Kidney (tissue), 14 donors: Measurements from ENCODE around the gene KCTD19. TPM values are rescaled to one million over a fixed set of nuclear protein-coding genes. Genes with fewer than 3 reads are reported as not detected.
A peak's percentile ranks its signal among the peaks of the same experiment; 100 is the strongest.

Experiments used
- DNase-seq, 5 donors: peaks; one replicate each; pipeline ENCODE4 v3.0.0-alpha.2; 2013 to 2020
- FAIRE-seq: peaks from 2 replicates; lab custom pipeline; 2012; peaks lifted over from hg19 to GRCh38; lab: Jason Lieb, UNC
- H3K27ac ChIP-seq, 2 donors: one replicate each; pipeline ENCODE4 v1.7.0; 2013; ENCODE audit warnings: low read depth in 2 of 2, low read length in 2 of 2, inconsistent platforms in 1 of 2
- H3K27me3 ChIP-seq: one replicate; pipeline ENCODE4 v1.7.1; 2013; ENCODE audit warnings: low read length, inconsistent platforms; ENCODE audit not compliant: control insufficient read depth, insufficient read depth
- H3K36me3 ChIP-seq, 3 donors: one replicate each; pipeline versions ENCODE4 v1.7.0 to v1.7.1; 2013; ENCODE audit warnings: low read length in 3 of 3, control low read depth in 1 of 3, inconsistent platforms in 1 of 3; ENCODE audit not compliant: insufficient read depth in 3 of 3, control insufficient read depth in 2 of 3
- H3K4me1 ChIP-seq, 3 donors: one replicate each; pipeline versions ENCODE4 v1.7.0 to v1.7.1; 2013; ENCODE audit warnings: low read length in 3 of 3, inconsistent platforms in 1 of 3, low read depth in 1 of 3; ENCODE audit not compliant: control insufficient read depth in 2 of 3, insufficient read depth in 2 of 3
- H3K4me3 ChIP-seq, 3 donors: one replicate each; pipeline versions ENCODE4 v1.7.0 to v1.8.1; 2013; ENCODE audit warnings: low read length in 3 of 3, control low read depth in 1 of 3, inconsistent platforms in 1 of 3
- H3K9ac ChIP-seq, 3 donors: one replicate each; pipeline versions ENCODE4 v1.7.0 to v1.7.1; 2013; ENCODE audit warnings: low read length in 3 of 3, control low read depth in 1 of 3, inconsistent platforms in 1 of 3
- H3K9me3 ChIP-seq, 3 donors: one replicate each; pipeline versions ENCODE4 v1.7.0 to v1.7.1; 2013; ENCODE audit warnings: low read length in 3 of 3, control low read depth in 1 of 3, inconsistent platforms in 1 of 3; ENCODE audit not compliant: control insufficient read depth in 2 of 3, insufficient read depth in 1 of 3
- intact Hi-C: fragments of 100-400 bp; cut with DNase I; formaldehyde crosslinking; loops from one replicate; pipeline ENCODE4 v1.11.1; 2022
- polyA plus RNA-seq: library from polyadenylated mRNA; stranded (reverse); fragments of 350-450 nt; fragmentation: Illumina TruSeq; extraction: RNeasy Lipid Tissue Mini Kit (QIAGEN cat#74804); gene quantifications from one replicate; pipeline ENCODE4 v1.2.3, GENCODE V29; 2014; ENCODE audit warnings: low read depth, low replicate concordance; ENCODE audit not compliant: insufficient read depth
- total RNA-seq: library from RNA; stranded (reverse); fragmentation: NEBNext Ultra II Directional; extraction: Animal tissue kit (Norgen Biotek cat#: 25700); gene quantifications from one replicate; pipeline ENCODE4 v1.2.1, GENCODE V29; 2021
- TF ChIP-seq, protein P1 (sequence below): IDR thresholded peaks from 3 replicates; pipeline ENCODE4 v1.5.1; 2012; ENCODE audit warnings: mild to moderate bottlenecking, moderate library complexity, borderline replicate concordance; ENCODE audit not compliant: insufficient read depth; ENCODE audit errors: extremely low read depth
- donor health status: control.
- donor health status: control.
- donor health status: control.
- donor health status: control.
- donor health status: control.
- donor health status: DM: yes; HTN: yes; CAD: no.
- donor health status: Normal renal cell carcinoma (clear cell type).

Gene KCTD19
- total and polyA plus RNA-seq, 2 donors from 2014 or later: 0.31 TPM; not detected in 1

DNA sequence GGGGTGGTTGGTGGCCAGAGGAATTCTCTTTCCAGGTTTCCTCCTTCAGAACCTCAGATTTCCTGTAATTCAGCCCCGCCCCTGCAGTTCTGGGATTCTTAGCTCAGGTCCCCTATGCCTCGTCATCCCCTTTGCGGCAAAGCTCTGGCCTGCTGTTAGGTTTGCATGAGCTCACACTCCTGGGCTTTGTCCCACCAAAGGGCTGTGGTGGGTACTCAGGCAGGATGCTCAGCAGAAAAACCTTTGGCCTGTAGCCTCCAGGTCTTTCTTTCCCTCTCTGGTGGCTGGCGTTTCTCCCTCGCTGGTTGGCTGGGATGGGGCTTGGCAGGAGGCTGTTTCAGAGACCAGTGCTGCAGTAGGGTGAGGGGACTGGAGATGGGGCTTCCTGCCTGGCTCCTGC is 56.8 kb downstream of the KCTD19 start:
- intact Hi-C loops: no loop called here
- peak in 1 of 5 donors; percentile 37 for DNase-seq
- Histone ChIP-seq H3K9me3 (no peaks in the 10 kb centered on the region), H3K27me3 (no peaks in the 10 kb centered on the region), H3K4me3 (no peak overlapping the region), H3K4me1 (no peaks in the 10 kb centered on the region), H3K9ac (no peak overlapping the region), H3K36me3 (no peaks in the 10 kb centered on the region), H3K27ac (no peak overlapping the region)
- TF ChIP-seq, protein P1, sequence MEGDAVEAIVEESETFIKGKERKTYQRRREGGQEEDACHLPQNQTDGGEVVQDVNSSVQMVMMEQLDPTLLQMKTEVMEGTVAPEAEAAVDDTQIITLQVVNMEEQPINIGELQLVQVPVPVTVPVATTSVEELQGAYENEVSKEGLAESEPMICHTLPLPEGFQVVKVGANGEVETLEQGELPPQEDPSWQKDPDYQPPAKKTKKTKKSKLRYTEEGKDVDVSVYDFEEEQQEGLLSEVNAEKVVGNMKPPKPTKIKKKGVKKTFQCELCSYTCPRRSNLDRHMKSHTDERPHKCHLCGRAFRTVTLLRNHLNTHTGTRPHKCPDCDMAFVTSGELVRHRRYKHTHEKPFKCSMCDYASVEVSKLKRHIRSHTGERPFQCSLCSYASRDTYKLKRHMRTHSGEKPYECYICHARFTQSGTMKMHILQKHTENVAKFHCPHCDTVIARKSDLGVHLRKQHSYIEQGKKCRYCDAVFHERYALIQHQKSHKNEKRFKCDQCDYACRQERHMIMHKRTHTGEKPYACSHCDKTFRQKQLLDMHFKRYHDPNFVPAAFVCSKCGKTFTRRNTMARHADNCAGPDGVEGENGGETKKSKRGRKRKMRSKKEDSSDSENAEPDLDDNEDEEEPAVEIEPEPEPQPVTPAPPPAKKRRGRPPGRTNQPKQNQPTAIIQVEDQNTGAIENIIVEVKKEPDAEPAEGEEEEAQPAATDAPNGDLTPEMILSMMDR: no peak
- FAIRE-seq: no peak

GRCh38 chr16:67268136-67268579 is 58.4 kb downstream of the KCTD19 start:
- Histone ChIP-seq H3K4me3 (no peak overlapping the region), H3K9me3 (no peaks in the 10 kb centered on the region), H3K27me3 (no peaks in the 10 kb centered on the region), H3K9ac (no peak overlapping the region), H3K36me3 (no peaks in the 10 kb centered on the region), H3K4me1 (no peaks in the 10 kb centered on the region), H3K27ac (no peak overlapping the region)
- intact Hi-C loops: no loop called here
- DNase-seq: peak in 1 of 5 donors; percentile 77
- TF ChIP-seq, protein P1: no peak
- FAIRE-seq: no peak

DNA sequence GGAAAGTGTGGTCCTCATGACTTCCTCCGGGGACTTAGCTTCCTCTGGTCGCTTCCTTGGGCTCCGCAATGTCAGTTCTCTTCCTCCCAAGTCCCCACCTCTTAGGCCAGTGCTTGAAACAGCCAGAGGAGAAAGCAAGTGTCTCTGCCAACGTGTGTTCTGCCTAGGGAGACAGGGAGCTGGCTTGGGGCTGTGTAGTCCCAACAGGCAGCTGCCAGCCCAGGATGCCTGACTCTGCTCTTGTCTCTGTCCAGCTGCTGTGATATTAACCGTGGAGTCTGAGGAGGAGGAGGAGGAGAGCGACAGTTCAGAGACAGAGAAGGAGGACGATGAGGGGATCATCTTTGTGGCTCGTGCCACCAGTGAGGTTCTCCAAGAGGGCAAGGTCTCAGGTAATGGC is 60.7 kb downstream of the KCTD19 start:
- Histone ChIP-seq H3K36me3 (no peaks in the 10 kb centered on the region), H3K27ac (no peak overlapping the region), H3K9me3 (no peaks in the 10 kb centered on the region), H3K4me3 (no peak overlapping the region), H3K4me1 (no peaks in the 10 kb centered on the region), H3K9ac (no peak overlapping the region), H3K27me3 (no peaks in the 10 kb centered on the region)
- TF ChIP-seq, protein P1: no peak
- DNase-seq (peak in 1 of 5 donors; percentile 25), FAIRE-seq (no peak)
- intact Hi-C loops: no loop called here

DNA sequence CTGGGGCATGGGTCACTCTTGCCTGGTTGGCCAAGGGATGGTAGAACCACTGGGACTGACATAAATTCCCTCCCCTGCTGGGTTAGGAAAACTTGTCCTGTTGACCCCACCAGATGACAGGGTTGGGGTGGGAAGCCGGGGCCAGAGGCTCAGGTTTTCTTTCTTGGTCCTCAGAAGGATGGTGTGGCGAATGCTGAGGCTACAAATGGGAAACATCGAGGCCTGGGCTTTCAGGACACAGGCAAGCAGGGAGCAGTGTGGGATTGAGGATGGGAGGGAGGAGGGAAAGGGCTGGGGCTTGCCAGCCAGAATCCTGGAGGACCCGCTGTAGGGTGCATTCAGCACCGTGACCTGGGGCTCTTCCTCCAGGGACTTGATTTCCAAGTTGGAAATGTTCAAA is 61.7 kb downstream of the KCTD19 start:
- Histone ChIP-seq H3K36me3 (no peaks in the 10 kb centered on the region), H3K9me3 (no peaks in the 10 kb centered on the region), H3K27me3 (no peaks in the 10 kb centered on the region), H3K27ac (no peak overlapping the region), H3K4me3 (no peak overlapping the region), H3K9ac (no peak overlapping the region), H3K4me1 (no peaks in the 10 kb centered on the region)
- intact Hi-C loops: no loop called here
- DNase-seq: peak in 1 of 5 donors; percentile 24
- TF ChIP-seq, protein P1: no peak
- no peak for FAIRE-seq
